GM08714 (cell line): Measurements from ENCODE around the gene KIF5A.

Source experiments
- H3K4me3 ChIP-seq: fragments of 200-500 bp; sonication (Bioruptor generic); 2 replicates; pipeline ENCODE4 v1.5.1; 2014; ENCODE audit warnings: mild to moderate bottlenecking, low read length, inconsistent platforms
- ZNF274 ChIP-seq: IDR thresholded peaks from 2 replicates; pipeline ENCODE4 v1.6.1; 2012; ENCODE audit warnings: mild to moderate bottlenecking, low read depth, low read length

The KIF5A gene

GRCh38 chr12:57571926-57572762 is 22.3 kb downstream of the KIF5A start:
- H3K4me3 ChIP-seq = no peak overlapping the region
- TF ChIP-seq ZNF274 = no peak

GRCh38 chr12:57574795-57575194 is 25.0 kb downstream of the KIF5A start:
- no peak overlapping the region for H3K4me3 ChIP-seq

GRCh38 chr12:57575771-57576612 is 26.1 kb downstream of the KIF5A start:
- H3K4me3 ChIP-seq = no peak overlapping the region
- no peak for TF ChIP-seq ZNF274

More at GRCh38 chr12:57574795-57575194, 25.0 kb downstream of the KIF5A start:
- no peak for TF ChIP-seq ZNF274

GRCh38 chr12:57576613-57577160 is 26.8 kb downstream of the KIF5A start:
- H3K4me3 ChIP-seq = no peak overlapping the region
- TF ChIP-seq ZNF274 = no peak

GRCh38 chr12:57577981-57578758 is 28.3 kb downstream of the KIF5A start:
- H3K4me3 ChIP-seq = no peak overlapping the region
- TF ChIP-seq ZNF274 = no peak

- no peak for TF ChIP-seq ZNF274
- H3K4me3 ChIP-seq = no peak overlapping the region
Observed at GRCh38 chr12:57579011-57579410, 29.2 kb downstream of the KIF5A start.

- H3K4me3 ChIP-seq = no peak overlapping the region
- TF ChIP-seq ZNF274 = no peak
Observed at GRCh38 chr12:57579677-57580465, 30.0 kb downstream of the KIF5A start.

- H3K4me3 ChIP-seq = no peak overlapping the region
- TF ChIP-seq ZNF274 = no peak
Observed at GRCh38 chr12:57580466-57580795, 30.6 kb downstream of the KIF5A start.

GRCh38 chr12:57581802-57582201 is 32.0 kb downstream of the KIF5A start:
- no peak overlapping the region for H3K4me3 ChIP-seq
- no peak for TF ChIP-seq ZNF274

GRCh38 chr12:57582440-57582839 is 32.6 kb downstream of the KIF5A start:
- no peak overlapping the region for H3K4me3 ChIP-seq
- no peak for TF ChIP-seq ZNF274

GRCh38 chr12:57583008-57583831 is 33.4 kb downstream of the KIF5A start:
- TF ChIP-seq ZNF274 = no peak
- no peak overlapping the region for H3K4me3 ChIP-seq

- TF ChIP-seq ZNF274 = no peak
- H3K4me3 ChIP-seq = no peak overlapping the region
Observed at GRCh38 chr12:57584050-57584449, 34.2 kb downstream of the KIF5A start.
